WTC11 (cell line): ENCODE data around the gene SLC15A2. TPM values are rescaled to one million over a fixed set of nuclear protein-coding genes. Genes with fewer than 3 reads are reported as not detected.

Experiments used
- ATAC-seq: fragments of 200-7000 bp; cut with Tn5 transposase; 2 replicates; pipeline ENCODE4 v1.10.0; 2021; ENCODE audit warnings: mild to moderate bottlenecking, moderate library complexity
- CTCF ChIA-PET: fragments of 300-600 bp; sonication (Branson Sonifier 250); formaldehyde crosslinking; loops from one replicate; lab custom pipeline; 2021; ENCODE audit warnings: antibody characterized with exemption; lab: Charles Lee
- POLR2A ChIA-PET: fragments of 350-600 bp; sonication (Branson Sonifier 250); formaldehyde crosslinking; loops from one replicate; lab custom pipeline; 2021; ENCODE audit warnings: antibody characterized with exemption; lab: Charles Lee
- DNase-seq: peaks from one replicate; pipeline ENCODE4 v3.0.0; 2021; ENCODE audit warnings: low spot score
- H3K27ac Mint-ChIP-seq: 2 replicates; pipeline ENCODE4 v1.8.0; 2021; ENCODE audit warnings: mixed read lengths
- H3K27me3 Mint-ChIP-seq: 2 replicates; pipeline ENCODE4 v1.8.0; 2021; ENCODE audit warnings: low read depth, mild to moderate bottlenecking, moderate library complexity, mixed read lengths
- H3K36me3 Mint-ChIP-seq: 2 replicates; pipeline ENCODE4 v1.8.0; 2021; ENCODE audit warnings: mixed read lengths
- H3K4me1 Mint-ChIP-seq: 2 replicates; pipeline ENCODE4 v1.8.0; 2022; ENCODE audit warnings: mixed read lengths
- H3K4me3 Mint-ChIP-seq: 2 replicates; pipeline ENCODE4 v1.8.0; 2021; ENCODE audit warnings: mild to moderate bottlenecking, moderate library complexity, mixed read lengths
- H3K9me3 Mint-ChIP-seq: 2 replicates; pipeline ENCODE4 v1.8.0; 2021; ENCODE audit warnings: mixed read lengths
- GRHL2 ChIP-seq: fragments of 250-450 bp; sonication (Bioruptor Pico); IDR thresholded peaks from 2 replicates; pipeline ENCODE4 v1.8.0; 2022; ENCODE audit warnings: mild to moderate bottlenecking, moderate library complexity; ENCODE audit not compliant: insufficient replicate concordance, severe bottlenecking
- HMGA2 ChIP-seq: fragments of 250-450 bp; sonication (Bioruptor Pico); IDR thresholded peaks from 2 replicates; pipeline ENCODE4 v1.4.0; 2021; ENCODE audit warnings: mild to moderate bottlenecking, moderate library complexity
- JAZF1 ChIP-seq: fragments of 250-450 bp; sonication (Bioruptor Pico); IDR thresholded peaks from 2 replicates; pipeline ENCODE4 v1.9.0; 2021; ENCODE audit warnings: moderate library complexity, mild to moderate bottlenecking, inconsistent platforms
- NFE2L1 ChIP-seq: sonication (generic); formaldehyde crosslinking; IDR thresholded peaks from 2 replicates; pipeline ENCODE4 v1.8.1; 2023; ENCODE audit warnings: missing genetic modification reagents
- NR1H2 ChIP-seq: sonication (generic); formaldehyde crosslinking; IDR thresholded peaks from 2 replicates; pipeline ENCODE4 v1.9.0; 2021; ENCODE audit warnings: mild to moderate bottlenecking, moderate library complexity, missing genetic modification reagents
- PRRX2 ChIP-seq: fragments of 250-450 bp; sonication (Bioruptor Pico); IDR thresholded peaks from 2 replicates; pipeline ENCODE4 v1.8.0; 2021; ENCODE audit warnings: mild to moderate bottlenecking
- TEAD1 ChIP-seq: sonication (generic); formaldehyde crosslinking; IDR thresholded peaks from 2 replicates; pipeline ENCODE4 v1.8.0; 2022; ENCODE audit warnings: mild to moderate bottlenecking, missing genetic modification reagents
- TEAD4 ChIP-seq: sonication (generic); formaldehyde crosslinking; IDR thresholded peaks from 2 replicates; pipeline ENCODE4 v1.8.0; 2022; ENCODE audit warnings: mild to moderate bottlenecking, missing genetic modification reagents
- ZBTB21 ChIP-seq: sonication (generic); formaldehyde crosslinking; IDR thresholded peaks from 2 replicates; pipeline ENCODE4 v1.8.1; 2023; ENCODE audit warnings: mild to moderate bottlenecking, missing genetic modification reagents, borderline replicate concordance
- ZNF121 ChIP-seq: sonication (generic); formaldehyde crosslinking; IDR thresholded peaks from 2 replicates; pipeline ENCODE4 v1.8.0; 2023; ENCODE audit warnings: missing genetic modification reagents
- ZNF138 ChIP-seq: sonication (generic); formaldehyde crosslinking; conservative IDR thresholded peaks from 2 replicates; pipeline ENCODE4 v1.8.1; 2022; ENCODE audit warnings: mild to moderate bottlenecking, moderate library complexity, missing genetic modification reagents
- ZNF232 ChIP-seq: sonication (generic); formaldehyde crosslinking; IDR thresholded peaks from 2 replicates; pipeline ENCODE4 v1.8.0; 2022; ENCODE audit warnings: mild to moderate bottlenecking, missing genetic modification reagents
- ZNF263 ChIP-seq: sonication (generic); formaldehyde crosslinking; IDR thresholded peaks from 2 replicates; pipeline ENCODE4 v1.8.1; 2022; ENCODE audit warnings: low read depth, mild to moderate bottlenecking, moderate library complexity, missing genetic modification reagents
- total RNA-seq: library from RNA; stranded (reverse); gene quantifications from 3 replicates; pipeline ENCODE4 v1.2.3, GENCODE V29; 2021
- TF ChIP-seq, protein P1 (sequence below): sonication (generic); formaldehyde crosslinking; IDR thresholded peaks from 2 replicates; pipeline ENCODE4 v1.8.0; 2022; ENCODE audit warnings: missing genetic modification reagents
- TF ChIP-seq, protein P2 (sequence below): sonication (generic); formaldehyde crosslinking; IDR thresholded peaks from 2 replicates; pipeline ENCODE4 v1.8.1; 2023; ENCODE audit warnings: mild to moderate bottlenecking, missing genetic modification reagents
- TF ChIP-seq, protein P3 (sequence below): sonication (generic); formaldehyde crosslinking; IDR thresholded peaks from 2 replicates; pipeline ENCODE4 v1.8.0; 2023; ENCODE audit warnings: missing genetic modification reagents
- TF ChIP-seq, protein P4 (sequence below): fragments of 250-450 bp; sonication (Bioruptor Pico); IDR thresholded peaks from 2 replicates; pipeline ENCODE4 v1.9.0; 2021; ENCODE audit warnings: moderate library complexity, mild to moderate bottlenecking, inconsistent platforms, borderline replicate concordance
- TF ChIP-seq, protein P5 (sequence below): sonication (generic); formaldehyde crosslinking; IDR thresholded peaks from 2 replicates; pipeline ENCODE4 v1.8.1; 2023; ENCODE audit warnings: mild to moderate bottlenecking, missing genetic modification reagents
- TF ChIP-seq, protein P6 (sequence below): sonication (generic); formaldehyde crosslinking; IDR thresholded peaks from 2 replicates; pipeline ENCODE4 v1.8.1; 2022; ENCODE audit warnings: missing genetic modification reagents, borderline replicate concordance

SLC15A2 gene
- total RNA-seq, 1 experiment from 2014 or later, result 2.4 TPM

DNA sequence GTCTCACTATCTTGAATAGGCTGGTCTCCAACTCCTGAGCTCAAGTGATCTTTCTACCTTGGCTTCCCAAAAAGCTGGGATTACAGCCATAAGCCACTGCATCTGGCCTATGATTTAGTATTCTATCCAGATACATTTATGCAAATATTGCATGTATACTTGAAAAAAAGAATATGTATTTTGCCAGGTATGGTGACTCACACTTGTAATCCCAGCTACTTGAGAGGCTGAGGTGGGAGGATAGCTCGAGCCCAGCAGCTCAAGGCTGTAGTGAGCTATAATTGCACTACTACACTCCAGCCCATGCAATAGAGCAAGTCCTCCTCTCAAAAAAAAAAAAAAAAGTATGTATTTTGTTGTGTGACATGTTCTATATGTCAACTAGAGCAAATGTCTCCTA is 54.4 kb downstream of the SLC15A2 start:
- no peak for ATAC-seq
- H3K4me1 Mint-ChIP-seq, result peaks cover 5% of the 10 kb centered on the region; the same call in 1 of the 2 replicates
- TF ChIP-seq ZNF263 (CRISPR knock-in tag) (no peak), ZBTB21 (no peak)
- TF ChIP-seq, protein P1, sequence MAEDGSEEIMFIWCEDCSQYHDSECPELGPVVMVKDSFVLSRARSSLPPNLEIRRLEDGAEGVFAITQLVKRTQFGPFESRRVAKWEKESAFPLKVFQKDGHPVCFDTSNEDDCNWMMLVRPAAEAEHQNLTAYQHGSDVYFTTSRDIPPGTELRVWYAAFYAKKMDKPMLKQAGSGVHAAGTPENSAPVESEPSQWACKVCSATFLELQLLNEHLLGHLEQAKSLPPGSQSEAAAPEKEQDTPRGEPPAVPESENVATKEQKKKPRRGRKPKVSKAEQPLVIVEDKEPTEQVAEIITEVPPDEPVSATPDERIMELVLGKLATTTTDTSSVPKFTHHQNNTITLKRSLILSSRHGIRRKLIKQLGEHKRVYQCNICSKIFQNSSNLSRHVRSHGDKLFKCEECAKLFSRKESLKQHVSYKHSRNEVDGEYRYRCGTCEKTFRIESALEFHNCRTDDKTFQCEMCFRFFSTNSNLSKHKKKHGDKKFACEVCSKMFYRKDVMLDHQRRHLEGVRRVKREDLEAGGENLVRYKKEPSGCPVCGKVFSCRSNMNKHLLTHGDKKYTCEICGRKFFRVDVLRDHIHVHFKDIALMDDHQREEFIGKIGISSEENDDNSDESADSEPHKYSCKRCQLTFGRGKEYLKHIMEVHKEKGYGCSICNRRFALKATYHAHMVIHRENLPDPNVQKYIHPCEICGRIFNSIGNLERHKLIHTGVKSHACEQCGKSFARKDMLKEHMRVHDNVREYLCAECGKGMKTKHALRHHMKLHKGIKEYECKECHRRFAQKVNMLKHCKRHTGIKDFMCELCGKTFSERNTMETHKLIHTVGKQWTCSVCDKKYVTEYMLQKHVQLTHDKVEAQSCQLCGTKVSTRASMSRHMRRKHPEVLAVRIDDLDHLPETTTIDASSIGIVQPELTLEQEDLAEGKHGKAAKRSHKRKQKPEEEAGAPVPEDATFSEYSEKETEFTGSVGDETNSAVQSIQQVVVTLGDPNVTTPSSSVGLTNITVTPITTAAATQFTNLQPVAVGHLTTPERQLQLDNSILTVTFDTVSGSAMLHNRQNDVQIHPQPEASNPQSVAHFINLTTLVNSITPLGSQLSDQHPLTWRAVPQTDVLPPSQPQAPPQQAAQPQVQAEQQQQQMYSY, result no peak
- TF ChIP-seq, protein P2, sequence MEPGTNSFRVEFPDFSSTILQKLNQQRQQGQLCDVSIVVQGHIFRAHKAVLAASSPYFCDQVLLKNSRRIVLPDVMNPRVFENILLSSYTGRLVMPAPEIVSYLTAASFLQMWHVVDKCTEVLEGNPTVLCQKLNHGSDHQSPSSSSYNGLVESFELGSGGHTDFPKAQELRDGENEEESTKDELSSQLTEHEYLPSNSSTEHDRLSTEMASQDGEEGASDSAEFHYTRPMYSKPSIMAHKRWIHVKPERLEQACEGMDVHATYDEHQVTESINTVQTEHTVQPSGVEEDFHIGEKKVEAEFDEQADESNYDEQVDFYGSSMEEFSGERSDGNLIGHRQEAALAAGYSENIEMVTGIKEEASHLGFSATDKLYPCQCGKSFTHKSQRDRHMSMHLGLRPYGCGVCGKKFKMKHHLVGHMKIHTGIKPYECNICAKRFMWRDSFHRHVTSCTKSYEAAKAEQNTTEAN (CRISPR knock-in tag), result no peak
- ChIA-PET POLR2A (interaction anchor here (0.7 kb wide), 1 partner anchor 29 kb away, joined by 5 read pairs; no protein-coding TSS in a partner anchor), CTCF (interaction anchor here (1.4 kb wide), 1 partner anchor 47 kb away, joined by 6 read pairs; no protein-coding TSS in a partner anchor)
- H3K9me3 Mint-ChIP-seq, result peaks cover 8% of the 10 kb centered on the region
- H3K27me3 Mint-ChIP-seq, result no peaks in the 10 kb centered on the region
- no peak for DNase-seq
- H3K4me3 Mint-ChIP-seq, result no peak overlapping the region
- H3K27ac Mint-ChIP-seq, result no peak overlapping the region
- H3K36me3 Mint-ChIP-seq, result peaks cover 7% of the 10 kb centered on the region

DNA sequence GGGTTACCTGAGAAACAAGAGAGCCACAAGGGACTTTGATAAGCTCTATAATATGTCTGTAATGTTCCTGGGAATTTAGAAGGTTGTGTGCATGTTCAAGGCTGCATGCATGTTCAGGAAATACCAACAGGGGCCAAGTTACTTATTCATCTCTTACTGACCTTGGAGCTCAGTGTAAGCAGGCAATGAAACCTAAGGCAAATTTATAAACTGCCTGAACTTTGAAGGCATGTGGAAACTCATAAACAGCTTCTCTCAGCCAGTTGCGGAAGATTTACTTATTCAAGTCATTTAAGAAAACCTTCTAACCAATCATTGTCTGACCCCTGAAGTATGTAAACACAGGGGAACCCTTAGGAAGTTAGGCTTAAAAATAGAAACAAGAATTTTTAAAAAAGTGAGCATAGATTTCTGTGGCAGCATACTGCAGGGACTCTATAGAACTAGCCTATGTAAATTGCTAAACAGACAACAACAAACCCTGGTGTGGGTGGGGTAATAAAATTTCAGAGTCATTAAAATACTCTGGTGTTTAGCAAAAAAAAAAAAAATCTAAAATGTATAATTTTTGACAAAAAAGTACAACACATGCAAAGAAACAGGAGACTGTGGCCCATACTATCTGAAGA is 57.2 kb downstream of the SLC15A2 start:
- Mint-ChIP-seq H3K36me3 (peaks cover 7% of the 10 kb centered on the region), H3K27ac (no peak overlapping the region), H3K9me3 (peaks cover 18% of the 10 kb centered on the region), H3K4me3 (no peak overlapping the region), H3K27me3 (no peaks in the 10 kb centered on the region), H3K4me1 (peaks cover 11% of the 10 kb centered on the region)
- ChIA-PET CTCF (interaction anchor here (1.0 kb wide), 1 partner anchor 10 kb away, joined by 3 read pairs; no protein-coding TSS in a partner anchor), POLR2A (no interaction called here)
- TF ChIP-seq NR1H2 (CRISPR knock-in tag), result no peak
- TF ChIP-seq ZNF121 (CRISPR knock-in tag), result no peak
- TF ChIP-seq NFE2L1 (CRISPR knock-in tag), result no peak
- TF ChIP-seq, protein P3, sequence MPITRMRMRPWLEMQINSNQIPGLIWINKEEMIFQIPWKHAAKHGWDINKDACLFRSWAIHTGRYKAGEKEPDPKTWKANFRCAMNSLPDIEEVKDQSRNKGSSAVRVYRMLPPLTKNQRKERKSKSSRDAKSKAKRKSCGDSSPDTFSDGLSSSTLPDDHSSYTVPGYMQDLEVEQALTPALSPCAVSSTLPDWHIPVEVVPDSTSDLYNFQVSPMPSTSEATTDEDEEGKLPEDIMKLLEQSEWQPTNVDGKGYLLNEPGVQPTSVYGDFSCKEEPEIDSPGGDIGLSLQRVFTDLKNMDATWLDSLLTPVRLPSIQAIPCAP (CRISPR knock-in tag), result no peak
- no peak for TF ChIP-seq PRRX2
- TF ChIP-seq ZNF232, result no peak
- no peak for TF ChIP-seq JAZF1 (CRISPR knock-in tag)
- no peak for TF ChIP-seq ZNF138 (CRISPR knock-in tag)
- TF ChIP-seq TEAD1, result no peak
- no peak for TF ChIP-seq GRHL2 (CRISPR knock-in tag)
- TF ChIP-seq, protein P4, sequence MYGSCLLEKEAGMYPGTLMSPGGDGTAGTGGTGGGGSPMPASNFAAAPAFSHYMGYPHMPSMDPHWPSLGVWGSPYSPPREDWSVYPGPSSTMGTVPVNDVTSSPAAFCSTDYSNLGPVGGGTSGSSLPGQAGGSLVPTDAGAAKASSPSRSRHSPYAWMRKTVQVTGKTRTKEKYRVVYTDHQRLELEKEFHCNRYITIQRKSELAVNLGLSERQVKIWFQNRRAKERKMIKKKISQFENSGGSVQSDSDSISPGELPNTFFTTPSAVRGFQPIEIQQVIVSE, result no peak
- no peak for TF ChIP-seq TEAD4 (CRISPR knock-in tag)
- TF ChIP-seq HMGA2 (CRISPR knock-in tag), result no peak
- TF ChIP-seq, protein P5, sequence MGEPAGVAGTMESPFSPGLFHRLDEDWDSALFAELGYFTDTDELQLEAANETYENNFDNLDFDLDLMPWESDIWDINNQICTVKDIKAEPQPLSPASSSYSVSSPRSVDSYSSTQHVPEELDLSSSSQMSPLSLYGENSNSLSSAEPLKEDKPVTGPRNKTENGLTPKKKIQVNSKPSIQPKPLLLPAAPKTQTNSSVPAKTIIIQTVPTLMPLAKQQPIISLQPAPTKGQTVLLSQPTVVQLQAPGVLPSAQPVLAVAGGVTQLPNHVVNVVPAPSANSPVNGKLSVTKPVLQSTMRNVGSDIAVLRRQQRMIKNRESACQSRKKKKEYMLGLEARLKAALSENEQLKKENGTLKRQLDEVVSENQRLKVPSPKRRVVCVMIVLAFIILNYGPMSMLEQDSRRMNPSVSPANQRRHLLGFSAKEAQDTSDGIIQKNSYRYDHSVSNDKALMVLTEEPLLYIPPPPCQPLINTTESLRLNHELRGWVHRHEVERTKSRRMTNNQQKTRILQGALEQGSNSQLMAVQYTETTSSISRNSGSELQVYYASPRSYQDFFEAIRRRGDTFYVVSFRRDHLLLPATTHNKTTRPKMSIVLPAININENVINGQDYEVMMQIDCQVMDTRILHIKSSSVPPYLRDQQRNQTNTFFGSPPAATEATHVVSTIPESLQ (CRISPR knock-in tag), result no peak
- TF ChIP-seq, protein P6, sequence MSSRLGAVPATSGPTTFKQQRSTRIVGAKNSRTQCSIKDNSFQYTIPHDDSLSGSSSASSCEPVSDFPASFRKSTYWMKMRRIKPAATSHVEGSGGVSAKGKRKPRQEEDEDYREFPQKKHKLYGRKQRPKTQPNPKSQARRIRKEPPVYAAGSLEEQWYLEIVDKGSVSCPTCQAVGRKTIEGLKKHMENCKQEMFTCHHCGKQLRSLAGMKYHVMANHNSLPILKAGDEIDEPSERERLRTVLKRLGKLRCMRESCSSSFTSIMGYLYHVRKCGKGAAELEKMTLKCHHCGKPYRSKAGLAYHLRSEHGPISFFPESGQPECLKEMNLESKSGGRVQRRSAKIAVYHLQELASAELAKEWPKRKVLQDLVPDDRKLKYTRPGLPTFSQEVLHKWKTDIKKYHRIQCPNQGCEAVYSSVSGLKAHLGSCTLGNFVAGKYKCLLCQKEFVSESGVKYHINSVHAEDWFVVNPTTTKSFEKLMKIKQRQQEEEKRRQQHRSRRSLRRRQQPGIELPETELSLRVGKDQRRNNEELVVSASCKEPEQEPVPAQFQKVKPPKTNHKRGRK (CRISPR knock-in tag), result no peak
- no peak for DNase-seq
- no peak for ATAC-seq
